ENCODE results near the gene CSNK1G2.

CSNK1G2 gene

GRCh38 chr19:2014131-2014571 lies 73.2 kb downstream of the CSNK1G2 start:
- no peak overlapping the region for H3K9ac ChIP-seq (ENCODE audit: low read length)
- no peak for DNase-seq
- no peak overlapping the region for H3K4me3 ChIP-seq (ENCODE audit: low read depth, low read length)
- H2BK120ac ChIP-seq (ENCODE audit: insufficient read depth, low read length, poor library complexity), result no peak overlapping the region
- H3K9me3 ChIP-seq (ENCODE audit: insufficient read depth, low read depth, low read length), result peaks cover 5% of the 10 kb centered on the region
- no peak overlapping the region for H2BK12ac ChIP-seq (ENCODE audit: low read length)
- no peak overlapping the region for H3K18ac ChIP-seq (ENCODE audit: low read length)
- H3K23ac ChIP-seq (ENCODE audit: low read length), result no peak overlapping the region
- no peak overlapping the region for H4K91ac ChIP-seq (ENCODE audit: low read depth, low read length)
- H4K8ac ChIP-seq (ENCODE audit: low read depth, low read length), result no peak overlapping the region
- H3K4me2 ChIP-seq (ENCODE audit: low read length), result no peak overlapping the region
- H3K79me1 ChIP-seq (ENCODE audit: low read length), result peaks cover 3% of the 10 kb centered on the region
- peaks cover 4% of the 10 kb centered on the region for H3K79me2 ChIP-seq (ENCODE audit: control insufficient read depth, insufficient read depth, low read length, poor library complexity)
- H4K12ac ChIP-seq (ENCODE audit: low read depth, low read length), result no peak overlapping the region
- no peaks in the 10 kb centered on the region for H3K27me3 ChIP-seq (ENCODE audit: insufficient read depth, low read length)
- H3K36me3 ChIP-seq (ENCODE audit: control insufficient read depth in 1 of 2, insufficient read depth in 2 of 2, low read length in 2 of 2), result no peaks in the 10 kb centered on the region
- H3K14ac ChIP-seq (ENCODE audit: low read length), result no peak overlapping the region
- no CpG with 5 or more reads among the region's 5 CpGs for WGBS (ENCODE audit: extremely low coverage, insufficient coverage, insufficient read length)
- H2AK5ac ChIP-seq (ENCODE audit: low read length), result no peak overlapping the region
- no peak overlapping the region for H2BK5ac ChIP-seq (ENCODE audit: low read depth, low read length, poor library complexity)
- H3K4ac ChIP-seq (ENCODE audit: low read depth, low read length), result no peak overlapping the region
- H3K27ac ChIP-seq (ENCODE audit: low read depth, low read length), result no peak overlapping the region
- H3K4me1 ChIP-seq (ENCODE audit: control insufficient read depth in 1 of 2, insufficient read depth in 2 of 2, low read length in 2 of 2), result peaks cover 10 to 11% of the 10 kb centered on the region in 2 experiments
- no peak overlapping the region for H2AFZ ChIP-seq (ENCODE audit: insufficient read depth, low read length, poor library complexity)

- Histone ChIP-seq H4K8ac (ENCODE audit: low read depth, low read length) (peak overlapping the region; percentile 97), H2BK12ac (ENCODE audit: low read length) (no peak overlapping the region)
- WGBS (ENCODE audit: extremely low coverage, insufficient coverage, insufficient read length), result no CpG with 5 or more reads among the region's 74 CpGs
These were observed 74.0 kb downstream of the CSNK1G2 start for GRCh38 chr19:2014731-2015607.

GRCh38 chr19:2015608-2015950 lies 74.6 kb downstream of the CSNK1G2 start, which contains the start of gene BTBD2:
TSS of gene BTBD2 (minus strand) at chr19:2015714. CDS start at chr19:2015703, 11 bp downstream.
- peaks cover 4% of the 10 kb centered on the region for H3K79me2 ChIP-seq (ENCODE audit: control insufficient read depth, insufficient read depth, low read length, poor library complexity)
- WGBS (ENCODE audit: extremely low coverage, insufficient coverage, insufficient read length), result no CpG with 5 or more reads among the region's 20 CpGs

More at GRCh38 chr19:2014731-2015607, 74.0 kb downstream of the CSNK1G2 start:
- Histone ChIP-seq H3K27ac (ENCODE audit: low read depth, low read length) (no peak overlapping the region), H2AFZ (ENCODE audit: insufficient read depth, low read length, poor library complexity) (peak overlapping the region; percentile 94), H3K27me3 (ENCODE audit: insufficient read depth, low read length) (no peaks in the 10 kb centered on the region), H3K36me3 (ENCODE audit: control insufficient read depth in 1 of 2, insufficient read depth in 2 of 2, low read length in 2 of 2) (no peaks in the 10 kb centered on the region), H3K4me1 (ENCODE audit: control insufficient read depth in 1 of 2, insufficient read depth in 2 of 2, low read length in 2 of 2) (peaks cover 10 to 11% of the 10 kb centered on the region in 2 experiments), H3K79me1 (ENCODE audit: low read length) (peaks cover 3% of the 10 kb centered on the region), H4K91ac (ENCODE audit: low read depth, low read length) (peak overlapping the region; percentile 87), H3K4me3 (ENCODE audit: low read depth, low read length) (peak overlapping the region; percentile 84), H2BK120ac (ENCODE audit: insufficient read depth, low read length, poor library complexity) (peak overlapping the region; percentile 89), H3K23ac (ENCODE audit: low read length) (no peak overlapping the region), H3K79me2 (ENCODE audit: control insufficient read depth, insufficient read depth, low read length, poor library complexity) (peaks cover 4% of the 10 kb centered on the region), H3K4me2 (ENCODE audit: low read length) (peak overlapping the region; percentile 89), H3K4ac (ENCODE audit: low read depth, low read length) (peak overlapping the region; percentile 78), H3K9ac (ENCODE audit: low read length) (peak overlapping the region; percentile 85), H3K9me3 (ENCODE audit: insufficient read depth, low read depth, low read length) (peaks cover 5% of the 10 kb centered on the region), H2BK5ac (ENCODE audit: low read depth, low read length, poor library complexity) (no peak overlapping the region), H3K14ac (ENCODE audit: low read length) (peak overlapping the region; percentile 97), H2AK5ac (ENCODE audit: low read length) (peak overlapping the region; percentile 93), H4K12ac (ENCODE audit: low read depth, low read length) (peak overlapping the region; percentile 95), H3K18ac (ENCODE audit: low read length) (peak overlapping the region; percentile 100)
- peak in 1 of 2 donors; percentile 37 for DNase-seq

GRCh38 chr19:2016041-2016807 lies 75.3 kb downstream of the CSNK1G2 start:
- Histone ChIP-seq H3K9ac (ENCODE audit: low read length) (no peak overlapping the region), H2BK120ac (ENCODE audit: insufficient read depth, low read length, poor library complexity) (no peak overlapping the region), H3K9me3 (ENCODE audit: insufficient read depth, low read depth, low read length) (peaks cover 5% of the 10 kb centered on the region), H3K79me2 (ENCODE audit: control insufficient read depth, insufficient read depth, low read length, poor library complexity) (peaks cover 4% of the 10 kb centered on the region), H4K12ac (ENCODE audit: low read depth, low read length) (peak overlapping the region; percentile 6), H2AK5ac (ENCODE audit: low read length) (no peak overlapping the region), H2AFZ (ENCODE audit: insufficient read depth, low read length, poor library complexity) (no peak overlapping the region), H3K36me3 (ENCODE audit: control insufficient read depth in 1 of 2, insufficient read depth in 2 of 2, low read length in 2 of 2) (no peaks in the 10 kb centered on the region), H2BK12ac (ENCODE audit: low read length) (no peak overlapping the region), H3K23ac (ENCODE audit: low read length) (no peak overlapping the region), H3K27me3 (ENCODE audit: insufficient read depth, low read length) (no peaks in the 10 kb centered on the region), H3K14ac (ENCODE audit: low read length) (no peak overlapping the region), H3K4me2 (ENCODE audit: low read length) (no peak overlapping the region), H4K8ac (ENCODE audit: low read depth, low read length) (no peak overlapping the region), H3K4ac (ENCODE audit: low read depth, low read length) (no peak overlapping the region), H3K4me1 (ENCODE audit: control insufficient read depth in 1 of 2, insufficient read depth in 2 of 2, low read length in 2 of 2) (peaks cover 10 to 11% of the 10 kb centered on the region in 2 experiments), H3K79me1 (ENCODE audit: low read length) (peaks cover 3% of the 10 kb centered on the region), H3K27ac (ENCODE audit: low read depth, low read length) (peak overlapping the region; percentile 25), H3K18ac (ENCODE audit: low read length) (no peak overlapping the region), H4K91ac (ENCODE audit: low read depth, low read length) (peak overlapping the region; percentile 32), H3K4me3 (ENCODE audit: low read depth, low read length) (no peak overlapping the region), H2BK5ac (ENCODE audit: low read depth, low read length, poor library complexity) (no peak overlapping the region)
- peak in 1 of 2 donors; percentile 46 for DNase-seq
- whole genome bisulfite sequencing (ENCODE audit: extremely low coverage, insufficient coverage, insufficient read length), result no CpG with 5 or more reads among the region's 23 CpGs

More at GRCh38 chr19:2015608-2015950, 74.6 kb downstream of the CSNK1G2 start, which contains the start of gene BTBD2:
- H4K8ac ChIP-seq (ENCODE audit: low read depth, low read length), result peak within 1 kb of the TSS; percentile 97
- H3K9ac ChIP-seq (ENCODE audit: low read length), result peak within 1 kb of the TSS; percentile 85
- peak within 1 kb of the TSS; percentile 89 for H2BK120ac ChIP-seq (ENCODE audit: insufficient read depth, low read length, poor library complexity)
- peak within 1 kb of the TSS; percentile 100 for H3K18ac ChIP-seq (ENCODE audit: low read length)
- no peaks in the 10 kb centered on the region for H3K36me3 ChIP-seq (ENCODE audit: control insufficient read depth in 1 of 2, insufficient read depth in 2 of 2, low read length in 2 of 2)
- peak within 1 kb of the TSS; percentile 93 for H2AK5ac ChIP-seq (ENCODE audit: low read length)
- peaks cover 5% of the 10 kb centered on the region for H3K9me3 ChIP-seq (ENCODE audit: insufficient read depth, low read depth, low read length)
- peak within 1 kb of the TSS; percentile 97 for H3K14ac ChIP-seq (ENCODE audit: low read length)
- no peak within 1 kb of the TSS for H2BK5ac ChIP-seq (ENCODE audit: low read depth, low read length, poor library complexity)
- H2BK12ac ChIP-seq (ENCODE audit: low read length), result no peak within 1 kb of the TSS
- peak within 1 kb of the TSS; percentile 89 for H3K4me2 ChIP-seq (ENCODE audit: low read length)
- H3K4me3 ChIP-seq (ENCODE audit: low read depth, low read length), result peak within 1 kb of the TSS; percentile 84
- H4K91ac ChIP-seq (ENCODE audit: low read depth, low read length), result peak within 1 kb of the TSS; percentile 87
- peaks cover 10 to 11% of the 10 kb centered on the region in 2 experiments for H3K4me1 ChIP-seq (ENCODE audit: control insufficient read depth in 1 of 2, insufficient read depth in 2 of 2, low read length in 2 of 2)
- peak within 1 kb of the TSS; percentile 78 for H3K4ac ChIP-seq (ENCODE audit: low read depth, low read length)
- DNase-seq, result no peak
- H3K23ac ChIP-seq (ENCODE audit: low read length), result no peak within 1 kb of the TSS
- H3K27ac ChIP-seq (ENCODE audit: low read depth, low read length), result peak within 1 kb of the TSS; percentile 25
- peak within 1 kb of the TSS; percentile 95 for H4K12ac ChIP-seq (ENCODE audit: low read depth, low read length)
- no peaks in the 10 kb centered on the region for H3K27me3 ChIP-seq (ENCODE audit: insufficient read depth, low read length)
- H3K79me1 ChIP-seq (ENCODE audit: low read length), result peaks cover 3% of the 10 kb centered on the region
- H2AFZ ChIP-seq (ENCODE audit: insufficient read depth, low read length, poor library complexity), result peak within 1 kb of the TSS; percentile 94
